HEK293T (cell line): ENCODE results near the gene CDT1.

ENCODE experiments used
- CTBP1 ChIP-seq: fragments of 450-650 bp; IDR thresholded peaks from 2 replicates; pipeline ENCODE4 v1.6.1; 2016; ENCODE audit warnings: borderline replicate concordance
- FOXK2 ChIP-seq: fragments of 450-650 bp; IDR thresholded peaks from 2 replicates; pipeline ENCODE4 v1.6.1; 2016; ENCODE audit warnings: mild to moderate bottlenecking
- FOXM1 ChIP-seq: fragments of 450-650 bp; IDR thresholded peaks from 2 replicates; pipeline ENCODE4 v1.6.1; 2017; ENCODE audit warnings: mild to moderate bottlenecking, borderline replicate concordance
- L3MBTL2 ChIP-seq: fragments of 450-650 bp; conservative IDR thresholded peaks from 2 replicates; pipeline ENCODE4 v1.6.1; 2016; ENCODE audit warnings: mild to moderate bottlenecking
- LEF1 ChIP-seq: fragments of 450-650 bp; IDR thresholded peaks from 2 replicates; pipeline ENCODE4 v1.6.1; 2017; ENCODE audit warnings: mild to moderate bottlenecking, borderline replicate concordance
- NFRKB ChIP-seq: fragments of 450-650 bp; IDR thresholded peaks from 2 replicates; pipeline ENCODE4 v1.6.1; 2016; ENCODE audit warnings: mild to moderate bottlenecking, moderate library complexity
- SUZ12 ChIP-seq: fragments of 450-650 bp; IDR thresholded peaks from 2 replicates; pipeline ENCODE4 v1.6.1; 2016; ENCODE audit warnings: mild to moderate bottlenecking
- ZNF384 ChIP-seq: fragments of 450-650 bp; IDR thresholded peaks from 2 replicates; pipeline ENCODE4 v1.6.1; 2016
- TF ChIP-seq, protein P1 (sequence below): fragments of 450-650 bp; IDR thresholded peaks from 2 replicates; pipeline ENCODE4 v1.6.1; 2016

- TF ChIP-seq LEF1 (no peak), FOXK2 (no peak), L3MBTL2 (no peak), ZNF384 (no peak), FOXM1 (no peak), NFRKB (no peak), SUZ12 (no peak), CTBP1 (no peak)
- TF ChIP-seq, protein P1, sequence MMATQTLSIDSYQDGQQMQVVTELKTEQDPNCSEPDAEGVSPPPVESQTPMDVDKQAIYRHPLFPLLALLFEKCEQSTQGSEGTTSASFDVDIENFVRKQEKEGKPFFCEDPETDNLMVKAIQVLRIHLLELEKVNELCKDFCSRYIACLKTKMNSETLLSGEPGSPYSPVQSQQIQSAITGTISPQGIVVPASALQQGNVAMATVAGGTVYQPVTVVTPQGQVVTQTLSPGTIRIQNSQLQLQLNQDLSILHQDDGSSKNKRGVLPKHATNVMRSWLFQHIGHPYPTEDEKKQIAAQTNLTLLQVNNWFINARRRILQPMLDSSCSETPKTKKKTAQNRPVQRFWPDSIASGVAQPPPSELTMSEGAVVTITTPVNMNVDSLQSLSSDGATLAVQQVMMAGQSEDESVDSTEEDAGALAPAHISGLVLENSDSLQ, result no peak
Measured at GRCh38 chr16:88838566-88838965, 35.0 kb downstream of the CDT1 start.
